Astrocyte (in vitro differentiated cells and primary cell): ENCODE measurements around the gene MARF1. TPM values are rescaled to one million over a fixed set of nuclear protein-coding genes. Genes with fewer than 3 reads are reported as not detected.

Experiments
- DNase-seq: peaks from one replicate; pipeline ENCODE4 v3.0.0-alpha.2; 2010; ENCODE audit warnings: low read depth
- FAIRE-seq: peaks from 2 replicates; lab custom pipeline; 2011; peaks lifted over from hg19 to GRCh38; lab: Jason Lieb, UNC
- H2AFZ ChIP-seq: 2 replicates; pipeline ENCODE4 v1.6.0; 2012; ENCODE audit warnings: low read depth, low read length, inconsistent platforms
- H3K27ac ChIP-seq: 2 replicates; pipeline ENCODE4 v1.5.1; 2011; ENCODE audit warnings: low read depth, low read length, inconsistent platforms
- H3K27me3 ChIP-seq: 2 replicates; pipeline ENCODE4 v1.6.0; 2011; ENCODE audit warnings: low read length, inconsistent platforms; ENCODE audit not compliant: insufficient read depth
- H3K36me3 ChIP-seq: 2 replicates; pipeline ENCODE4 v1.5.1; 2011; ENCODE audit warnings: low read length, inconsistent platforms; ENCODE audit not compliant: insufficient read depth
- H3K4me1 ChIP-seq: 2 replicates; pipeline ENCODE4 v1.5.1; 2011; ENCODE audit warnings: low read length, inconsistent platforms; ENCODE audit not compliant: insufficient read depth
- H3K4me2 ChIP-seq: 2 replicates; pipeline ENCODE4 v1.6.0; 2012; ENCODE audit warnings: low read length, inconsistent platforms
- H3K4me3 ChIP-seq: 2 replicates; pipeline ENCODE4 v1.5.1; 2011; ENCODE audit warnings: low read depth, mild to moderate bottlenecking, low read length, inconsistent platforms; ENCODE audit not compliant: insufficient read depth
- H3K79me2 ChIP-seq: 2 replicates; pipeline ENCODE4 v1.6.0; 2012; ENCODE audit warnings: mild to moderate bottlenecking, low read length, inconsistent platforms; ENCODE audit not compliant: insufficient read depth
- H3K9ac ChIP-seq: 2 replicates; pipeline ENCODE4 v1.6.0; 2012; ENCODE audit warnings: mild to moderate bottlenecking, low read length, inconsistent platforms
- H3K9me3 ChIP-seq: 2 replicates; pipeline ENCODE4 v1.5.1; 2012; ENCODE audit warnings: low read depth, mild to moderate bottlenecking, low read length, inconsistent platforms; ENCODE audit not compliant: insufficient read depth
- H4K20me1 ChIP-seq: 2 replicates; pipeline ENCODE4 v1.6.0; 2012; ENCODE audit warnings: low read length, inconsistent platforms; ENCODE audit not compliant: insufficient read depth
- H3K27ac Mint-ChIP-seq: one replicate; pipeline ENCODE4 v1.8.0; 2021; ENCODE audit warnings: mild to moderate bottlenecking, mixed read lengths; ENCODE audit not compliant: unreplicated experiment
- H3K27me3 Mint-ChIP-seq: one replicate; pipeline ENCODE4 v1.8.0; 2021; ENCODE audit warnings: low read depth, mixed read lengths; ENCODE audit not compliant: unreplicated experiment
- H3K36me3 Mint-ChIP-seq: one replicate; pipeline ENCODE4 v1.8.0; 2021; ENCODE audit warnings: low read depth, mixed read lengths; ENCODE audit not compliant: unreplicated experiment
- H3K4me1 Mint-ChIP-seq: one replicate; pipeline ENCODE4 v1.8.0; 2021; ENCODE audit warnings: low read depth, mixed read lengths; ENCODE audit not compliant: unreplicated experiment
- H3K4me3 Mint-ChIP-seq: one replicate; pipeline ENCODE4 v1.8.0; 2021; ENCODE audit warnings: mild to moderate bottlenecking, moderate library complexity, mixed read lengths; ENCODE audit not compliant: unreplicated experiment
- H3K9me3 Mint-ChIP-seq: one replicate; pipeline ENCODE4 v1.8.0; 2021; ENCODE audit warnings: mild to moderate bottlenecking, mixed read lengths; ENCODE audit not compliant: unreplicated experiment
- CTCF ChIP-seq: IDR thresholded peaks from 2 replicates; pipeline ENCODE4 v1.5.1; 2011; ENCODE audit warnings: low read depth, mild to moderate bottlenecking, inconsistent platforms, low read length, moderate library complexity; ENCODE audit not compliant: insufficient read depth
- EZH2 ChIP-seq: IDR thresholded peaks from 2 replicates; pipeline ENCODE4 v1.6.1; 2012; ENCODE audit warnings: mild to moderate bottlenecking, low read length, inconsistent platforms; ENCODE audit not compliant: insufficient read depth
- total RNA-seq: library from RNA; stranded (reverse); gene quantifications from 2 replicates; pipeline ENCODE4 v1.2.1, GENCODE V29; 2021

Gene MARF1
- total RNA-seq, 1 donor from 2014 or later: 47.4 TPM

- Histone ChIP-seq H4K20me1 (no peaks in the 10 kb centered on the region), H3K9me3 (no peaks in the 10 kb centered on the region), H3K79me2 (no peaks in the 10 kb centered on the region), H3K27ac (no peak overlapping the region), H3K36me3 (peaks cover 23% of the 10 kb centered on the region), H2AFZ (no peak overlapping the region), H3K4me2 (no peak overlapping the region), H3K9ac (no peak overlapping the region), H3K4me1 (peaks cover 5% of the 10 kb centered on the region), H3K4me3 (no peak overlapping the region), H3K27me3 (no peaks in the 10 kb centered on the region)
- no peak overlapping the region for H3K4me3 Mint-ChIP-seq
- FAIRE-seq (no peak), DNase-seq (no peak)
- H3K4me1 Mint-ChIP-seq: peaks cover 17% of the 10 kb centered on the region
- no peaks in the 10 kb centered on the region for H3K9me3 Mint-ChIP-seq
- no peak overlapping the region for H3K27ac Mint-ChIP-seq
- no peaks in the 10 kb centered on the region for H3K27me3 Mint-ChIP-seq
- H3K36me3 Mint-ChIP-seq: peaks cover 26% of the 10 kb centered on the region
- TF ChIP-seq CTCF (no peak), EZH2 (no peak)
Measured at GRCh38 chr16:15594711-15595320, 48.1 kb downstream of the MARF1 start.

GRCh38 chr16:15593235-15593634 lies 49.7 kb downstream of the MARF1 start:
- no peaks in the 10 kb centered on the region for H3K27me3 ChIP-seq
- H3K4me3 ChIP-seq: no peak overlapping the region
- Mint-ChIP-seq H3K4me1 (peaks cover 14% of the 10 kb centered on the region), H3K4me3 (no peak overlapping the region), H3K27me3 (no peaks in the 10 kb centered on the region), H3K36me3 (peaks cover 27% of the 10 kb centered on the region), H3K27ac (no peak overlapping the region), H3K9me3 (peaks cover 4% of the 10 kb centered on the region)
- peaks cover 5% of the 10 kb centered on the region for H3K4me1 ChIP-seq
- no peaks in the 10 kb centered on the region for H3K9me3 ChIP-seq
- no peak overlapping the region for H3K4me2 ChIP-seq
- peaks cover 17% of the 10 kb centered on the region for H3K36me3 ChIP-seq
- no peaks in the 10 kb centered on the region for H3K79me2 ChIP-seq
- TF ChIP-seq CTCF: no peak
- no peak for TF ChIP-seq EZH2
- no peak for DNase-seq
- no peak for FAIRE-seq
- no peak overlapping the region for H3K9ac ChIP-seq
- H3K27ac ChIP-seq: no peak overlapping the region
- H4K20me1 ChIP-seq: no peaks in the 10 kb centered on the region
- H2AFZ ChIP-seq: no peak overlapping the region

GRCh38 chr16:15592324-15592723 lies 50.6 kb downstream of the MARF1 start:
- Mint-ChIP-seq H3K36me3 (peaks cover 31% of the 10 kb centered on the region), H3K27ac (no peak overlapping the region), H3K9me3 (peaks cover 10% of the 10 kb centered on the region), H3K4me1 (peaks cover 14% of the 10 kb centered on the region), H3K4me3 (no peak overlapping the region), H3K27me3 (no peaks in the 10 kb centered on the region)
- peaks cover 17% of the 10 kb centered on the region for H3K36me3 ChIP-seq
- peaks cover 3% of the 10 kb centered on the region for H3K9me3 ChIP-seq
- no peak overlapping the region for H3K4me3 ChIP-seq
- TF ChIP-seq CTCF (no peak), EZH2 (no peak)
- H3K4me1 ChIP-seq: peaks cover 5% of the 10 kb centered on the region
- H2AFZ ChIP-seq: no peak overlapping the region
- no peaks in the 10 kb centered on the region for H4K20me1 ChIP-seq
- no peaks in the 10 kb centered on the region for H3K27me3 ChIP-seq
- no peak overlapping the region for H3K4me2 ChIP-seq
- no peak for FAIRE-seq
- no peak overlapping the region for H3K27ac ChIP-seq
- no peaks in the 10 kb centered on the region for H3K79me2 ChIP-seq
- no peak overlapping the region for H3K9ac ChIP-seq
- no peak for DNase-seq
